Ishikawa (cell line): ENCODE measurements around the gene NHS.

Experiments used
- CEBPB ChIP-seq: IDR thresholded peaks from 2 replicates; pipeline ENCODE4 v1.6.1; 2012
- EGR1 ChIP-seq: IDR thresholded peaks from 2 replicates; pipeline ENCODE4 v1.6.1; 2012
- EP300 ChIP-seq: IDR thresholded peaks from 2 replicates; pipeline ENCODE4 v1.6.1; 2012; ENCODE audit warnings: borderline replicate concordance
- FOXM1 ChIP-seq: IDR thresholded peaks from 2 replicates; pipeline ENCODE4 v1.6.1; 2012; ENCODE audit warnings: low read depth, borderline replicate concordance
- MAX ChIP-seq: IDR thresholded peaks from 2 replicates; pipeline ENCODE4 v1.6.1; 2012
- NFIC ChIP-seq: IDR thresholded peaks from 2 replicates; pipeline ENCODE4 v1.6.1; 2012
- TAF1 ChIP-seq: IDR thresholded peaks from 2 replicates; pipeline ENCODE4 v1.6.1; 2012; ENCODE audit warnings: low read depth, mild to moderate bottlenecking
- TCF12 ChIP-seq: IDR thresholded peaks from 2 replicates; pipeline ENCODE4 v1.6.1; 2012; ENCODE audit warnings: low read depth
- USF1 ChIP-seq: IDR thresholded peaks from 2 replicates; pipeline ENCODE4 v1.6.1; 2012
- YY1 ChIP-seq: IDR thresholded peaks from 2 replicates; pipeline ENCODE4 v1.6.1; 2012; ENCODE audit warnings: low read depth
- ZBTB7A ChIP-seq: IDR thresholded peaks from 2 replicates; pipeline ENCODE4 v1.6.1; 2012; ENCODE audit warnings: low read depth
- TF ChIP-seq, protein P1 (sequence below): IDR thresholded peaks from 2 replicates; pipeline ENCODE4 v1.6.1; 2012; ENCODE audit warnings: low read depth, mild to moderate bottlenecking

- TF ChIP-seq ZBTB7A = no peak
- TF ChIP-seq MAX = no peak
- no peak for TF ChIP-seq EP300
- no peak for TF ChIP-seq FOXM1
- TF ChIP-seq, protein P1, sequence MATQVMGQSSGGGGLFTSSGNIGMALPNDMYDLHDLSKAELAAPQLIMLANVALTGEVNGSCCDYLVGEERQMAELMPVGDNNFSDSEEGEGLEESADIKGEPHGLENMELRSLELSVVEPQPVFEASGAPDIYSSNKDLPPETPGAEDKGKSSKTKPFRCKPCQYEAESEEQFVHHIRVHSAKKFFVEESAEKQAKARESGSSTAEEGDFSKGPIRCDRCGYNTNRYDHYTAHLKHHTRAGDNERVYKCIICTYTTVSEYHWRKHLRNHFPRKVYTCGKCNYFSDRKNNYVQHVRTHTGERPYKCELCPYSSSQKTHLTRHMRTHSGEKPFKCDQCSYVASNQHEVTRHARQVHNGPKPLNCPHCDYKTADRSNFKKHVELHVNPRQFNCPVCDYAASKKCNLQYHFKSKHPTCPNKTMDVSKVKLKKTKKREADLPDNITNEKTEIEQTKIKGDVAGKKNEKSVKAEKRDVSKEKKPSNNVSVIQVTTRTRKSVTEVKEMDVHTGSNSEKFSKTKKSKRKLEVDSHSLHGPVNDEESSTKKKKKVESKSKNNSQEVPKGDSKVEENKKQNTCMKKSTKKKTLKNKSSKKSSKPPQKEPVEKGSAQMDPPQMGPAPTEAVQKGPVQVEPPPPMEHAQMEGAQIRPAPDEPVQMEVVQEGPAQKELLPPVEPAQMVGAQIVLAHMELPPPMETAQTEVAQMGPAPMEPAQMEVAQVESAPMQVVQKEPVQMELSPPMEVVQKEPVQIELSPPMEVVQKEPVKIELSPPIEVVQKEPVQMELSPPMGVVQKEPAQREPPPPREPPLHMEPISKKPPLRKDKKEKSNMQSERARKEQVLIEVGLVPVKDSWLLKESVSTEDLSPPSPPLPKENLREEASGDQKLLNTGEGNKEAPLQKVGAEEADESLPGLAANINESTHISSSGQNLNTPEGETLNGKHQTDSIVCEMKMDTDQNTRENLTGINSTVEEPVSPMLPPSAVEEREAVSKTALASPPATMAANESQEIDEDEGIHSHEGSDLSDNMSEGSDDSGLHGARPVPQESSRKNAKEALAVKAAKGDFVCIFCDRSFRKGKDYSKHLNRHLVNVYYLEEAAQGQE = no peak
- TF ChIP-seq TAF1 = no peak
- no peak for TF ChIP-seq NFIC
- no peak for TF ChIP-seq YY1
- no peak for TF ChIP-seq CEBPB
- no peak for TF ChIP-seq TCF12
- no peak for TF ChIP-seq USF1
- no peak for TF ChIP-seq EGR1
Observed at GRCh38 chrX:17414027-17414658, 39.1 kb downstream of the NHS start.
